Measurements from ENCODE around the gene ERBB4.
"Not testable (repeated sequence)": the region's sequence is repeated elsewhere in the genome, so short reads cannot be mapped to it uniquely, and the experiment has no call there.

ERBB4 gene

GRCh38 chr2:211766689-211767088 is 771.9 kb downstream of the ERBB4 start:
- DNase-seq, result no peak

GRCh38 chr2:211762479-211762878 is 776.1 kb downstream of the ERBB4 start:
- DNase-seq, result no peak

- no peak for DNase-seq
Observed at GRCh38 chr2:211760103-211760502, 778.5 kb downstream of the ERBB4 start.

- no peak for DNase-seq
Observed at GRCh38 chr2:211756266-211756665, 782.3 kb downstream of the ERBB4 start.

- no peak for DNase-seq
Observed at GRCh38 chr2:211755187-211755586, 783.4 kb downstream of the ERBB4 start.

GRCh38 chr2:211751848-211752247 is 786.8 kb downstream of the ERBB4 start:
- DNase-seq, result no peak

GRCh38 chr2:211748339-211748738 is 790.3 kb downstream of the ERBB4 start:
- DNase-seq, result no peak

GRCh38 chr2:211745295-211746097 is 793.1 kb downstream of the ERBB4 start:
- no peak for DNase-seq

- no peak for DNase-seq
Observed at GRCh38 chr2:211744379-211744778, 794.2 kb downstream of the ERBB4 start.

GRCh38 chr2:211741966-211742365 is 796.6 kb downstream of the ERBB4 start:
- no peak for DNase-seq

GRCh38 chr2:211737282-211737681 is 801.3 kb downstream of the ERBB4 start:
- no peak for DNase-seq

GRCh38 chr2:211730215-211730614 is 808.4 kb downstream of the ERBB4 start:
- no peak for DNase-seq

GRCh38 chr2:211729433-211729832 is 809.2 kb downstream of the ERBB4 start:
- no peak for DNase-seq

- DNase-seq, result no peak
Observed at GRCh38 chr2:211724933-211725332, 813.7 kb downstream of the ERBB4 start.

GRCh38 chr2:211723398-211723797 is 815.2 kb downstream of the ERBB4 start:
- no peak for DNase-seq

- no peak for DNase-seq
Observed at GRCh38 chr2:211722928-211723327, 815.7 kb downstream of the ERBB4 start.

GRCh38 chr2:211721874-211722273 is 816.7 kb downstream of the ERBB4 start:
- DNase-seq, result not testable (repeated sequence)

- DNase-seq, result no peak
Observed at GRCh38 chr2:211709389-211709788, 829.2 kb downstream of the ERBB4 start.

GRCh38 chr2:211692689-211693088 is 845.9 kb downstream of the ERBB4 start:
- DNase-seq, result no peak

GRCh38 chr2:211690736-211691135 is 847.9 kb downstream of the ERBB4 start:
- no peak for DNase-seq

- DNase-seq, result no peak
Observed at GRCh38 chr2:211688196-211688595, 850.4 kb downstream of the ERBB4 start.

GRCh38 chr2:211674715-211675114 is 863.9 kb downstream of the ERBB4 start:
- DNase-seq, result no peak

GRCh38 chr2:211673133-211673905 is 865.3 kb downstream of the ERBB4 start:
- no peak for DNase-seq

- DNase-seq, result no peak
Observed at GRCh38 chr2:211671977-211672376, 866.6 kb downstream of the ERBB4 start.
